Muscle of leg (tissue), 11 donors: ENCODE measurements around the gene HERC2. TPM values are rescaled to one million over a fixed set of nuclear protein-coding genes. Genes with fewer than 3 reads are reported as not detected.

ENCODE experiments used
- DNase-seq: peaks from one replicate; pipeline ENCODE4 v3.0.0; 2013
- H3K27ac ChIP-seq: one replicate; pipeline ENCODE4 v1.5.1; 2013; ENCODE audit warnings: mild to moderate bottlenecking, low read length, control low read depth
- H3K27me3 ChIP-seq: one replicate; pipeline ENCODE4 v1.6.1; 2013; ENCODE audit warnings: low read length; ENCODE audit not compliant: control insufficient read depth, insufficient read depth
- H3K36me3 ChIP-seq: one replicate; pipeline ENCODE4 v1.6.1; 2013; ENCODE audit warnings: low read length; ENCODE audit not compliant: control insufficient read depth, insufficient read depth
- H3K4me1 ChIP-seq: one replicate; pipeline ENCODE4 v1.6.1; 2013; ENCODE audit warnings: low read length; ENCODE audit not compliant: control insufficient read depth, insufficient read depth
- H3K4me3 ChIP-seq: one replicate; pipeline ENCODE4 v1.5.1; 2013; ENCODE audit warnings: low read length, control low read depth
- H3K9me3 ChIP-seq: replicated peaks from 2 replicates; pipeline ENCODE4 v1.6.1; 2013; ENCODE audit warnings: low read depth, low read length; ENCODE audit not compliant: control insufficient read depth
- WGBS: methylation state at CpG from one replicate; pipeline ENCODE4 v1.1.5; 2013; ENCODE audit warnings: missing lambda C conversion rate; ENCODE audit not compliant: insufficient coverage; 5-methylcytosine and 5-hydroxymethylcytosine counted together
- polyA plus RNA-seq, 8 donors: library from polyadenylated mRNA; unstranded; fragments of 120-200 nt; gene quantifications; one replicate each; pipeline versions ENCODE4 v1.2.1 to v1.2.3, GENCODE V29; 2013; ENCODE audit warnings: inconsistent platforms in 1 of 8, low replicate concordance in 1 of 8; ENCODE audit not compliant: insufficient read length in 8 of 8, insufficient read depth in 1 of 8
- total RNA-seq: library from RNA; stranded (reverse); fragments of 120-200 nt; gene quantifications from one replicate; pipeline ENCODE4 v1.2.4, GENCODE V29; 2013

Gene HERC2
- total and polyA plus RNA-seq, 9 donors = 31.8 to 40.5 (median 36.4) TPM

- Histone ChIP-seq H3K4me1 (peaks cover 39% of the 10 kb centered on the region), H3K4me3 (no peak overlapping the region), H3K36me3 (no peaks in the 10 kb centered on the region), H3K9me3 (no peaks in the 10 kb centered on the region), H3K27me3 (peaks cover 44% of the 10 kb centered on the region), H3K27ac (no peak overlapping the region)
- no peak for DNase-seq
- WGBS = 67% methylated on average over 8 of the region's 10 CpGs
Measured at GRCh38 chr15:28101983-28102441, 220.0 kb downstream of the HERC2 start.

DNA sequence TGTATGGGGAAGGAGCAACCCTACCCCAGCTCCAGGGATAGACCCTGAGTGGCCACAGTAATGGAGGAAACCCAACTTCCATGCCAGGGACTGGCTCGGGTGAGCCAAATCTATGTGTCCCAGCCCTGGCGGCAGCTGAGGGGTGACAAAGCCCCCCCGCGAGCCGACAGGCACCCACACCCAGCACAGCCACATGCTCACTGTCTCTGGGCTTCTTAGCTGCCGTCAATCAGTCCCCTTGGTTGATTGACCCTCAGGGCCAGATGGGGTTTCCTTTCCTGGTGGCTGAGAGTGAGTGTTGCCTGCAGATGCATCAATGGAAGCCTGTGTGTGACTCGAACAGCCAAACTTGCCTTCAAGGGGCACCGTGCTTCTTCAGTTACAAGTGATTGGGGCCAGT is 220.8 kb downstream of the HERC2 start:
- 77% methylated on average over 7 of the region's 8 CpGs for WGBS
- Histone ChIP-seq H3K9me3 (no peaks in the 10 kb centered on the region), H3K36me3 (no peaks in the 10 kb centered on the region), H3K27me3 (peaks cover 46% of the 10 kb centered on the region), H3K4me3 (no peak overlapping the region), H3K27ac (no peak overlapping the region), H3K4me1 (peaks cover 42% of the 10 kb centered on the region)
- DNase-seq = no peak

DNA sequence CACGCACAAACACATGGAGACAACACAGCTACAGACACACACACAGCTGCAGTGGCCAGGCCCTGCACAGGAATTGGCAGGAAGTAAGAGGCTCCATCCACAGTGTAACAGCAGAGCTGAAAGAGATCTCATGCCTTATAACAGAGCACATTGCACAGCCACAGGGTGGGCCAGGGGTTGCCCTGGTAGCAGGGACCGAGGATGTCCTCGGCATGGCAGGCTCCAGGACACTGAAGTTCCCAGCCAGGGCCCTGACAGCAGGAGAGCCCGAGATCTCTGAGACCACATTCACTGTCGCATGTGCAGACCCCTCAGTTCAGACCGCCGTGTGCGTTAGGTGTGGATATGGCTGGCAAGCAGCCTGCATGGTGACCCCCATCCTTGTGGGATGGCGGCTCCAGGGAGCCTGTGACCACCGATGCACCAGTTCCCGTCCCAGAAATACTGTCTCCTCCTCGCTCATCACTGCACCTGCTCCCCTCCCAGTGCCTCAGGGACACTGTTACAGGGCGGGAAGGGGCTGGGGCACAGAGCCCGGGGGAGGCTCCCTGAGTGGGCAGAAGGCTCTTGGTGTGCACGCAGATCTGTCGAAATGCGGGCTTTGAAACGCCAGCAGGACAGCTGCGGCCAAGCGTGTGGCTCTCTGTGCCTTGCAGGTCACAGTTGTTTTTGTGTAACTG is 221.3 kb downstream of the HERC2 start:
- H3K36me3 ChIP-seq = no peaks in the 10 kb centered on the region
- DNase-seq = no peak
- H3K9me3 ChIP-seq = no peaks in the 10 kb centered on the region
- no peak overlapping the region for H3K4me3 ChIP-seq
- peaks cover 48% of the 10 kb centered on the region for H3K27me3 ChIP-seq
- no peak overlapping the region for H3K27ac ChIP-seq
- 82% methylated on average over 11 of the region's 20 CpGs for WGBS
- peaks cover 47% of the 10 kb centered on the region for H3K4me1 ChIP-seq

DNA sequence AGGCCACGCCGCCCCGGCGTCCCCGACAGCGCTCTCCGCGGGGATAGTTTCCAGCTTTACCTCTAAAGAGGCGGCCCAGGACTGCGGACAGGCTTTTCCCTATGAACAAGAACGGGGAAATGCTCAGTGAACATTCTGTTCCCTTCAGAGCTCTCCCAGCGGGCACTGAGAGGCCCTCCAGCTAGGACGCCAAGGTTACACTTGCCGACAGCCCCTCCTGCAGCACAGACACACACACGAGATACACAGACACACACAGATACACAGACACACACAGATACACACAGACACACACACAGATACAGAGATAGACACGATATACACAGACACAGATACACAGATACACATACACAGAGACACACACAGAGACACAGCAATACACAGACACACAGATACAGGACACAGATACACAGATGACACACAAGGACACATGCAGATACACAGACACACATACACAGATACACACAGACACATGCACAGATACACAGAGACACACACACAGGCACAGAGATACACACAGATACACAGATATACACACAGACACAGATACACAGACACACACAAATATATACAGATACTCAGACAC is 222.3 kb downstream of the HERC2 start:
- no peak overlapping the region for H3K27ac ChIP-seq
- WGBS = 10% methylated on average over 16 of the region's 16 CpGs
- H3K4me1 ChIP-seq = peaks cover 52% of the 10 kb centered on the region
- peaks cover 58% of the 10 kb centered on the region for H3K27me3 ChIP-seq
- DNase-seq = no peak
- H3K36me3 ChIP-seq = no peaks in the 10 kb centered on the region
- H3K9me3 ChIP-seq = no peaks in the 10 kb centered on the region
- no peak overlapping the region for H3K4me3 ChIP-seq

DNA sequence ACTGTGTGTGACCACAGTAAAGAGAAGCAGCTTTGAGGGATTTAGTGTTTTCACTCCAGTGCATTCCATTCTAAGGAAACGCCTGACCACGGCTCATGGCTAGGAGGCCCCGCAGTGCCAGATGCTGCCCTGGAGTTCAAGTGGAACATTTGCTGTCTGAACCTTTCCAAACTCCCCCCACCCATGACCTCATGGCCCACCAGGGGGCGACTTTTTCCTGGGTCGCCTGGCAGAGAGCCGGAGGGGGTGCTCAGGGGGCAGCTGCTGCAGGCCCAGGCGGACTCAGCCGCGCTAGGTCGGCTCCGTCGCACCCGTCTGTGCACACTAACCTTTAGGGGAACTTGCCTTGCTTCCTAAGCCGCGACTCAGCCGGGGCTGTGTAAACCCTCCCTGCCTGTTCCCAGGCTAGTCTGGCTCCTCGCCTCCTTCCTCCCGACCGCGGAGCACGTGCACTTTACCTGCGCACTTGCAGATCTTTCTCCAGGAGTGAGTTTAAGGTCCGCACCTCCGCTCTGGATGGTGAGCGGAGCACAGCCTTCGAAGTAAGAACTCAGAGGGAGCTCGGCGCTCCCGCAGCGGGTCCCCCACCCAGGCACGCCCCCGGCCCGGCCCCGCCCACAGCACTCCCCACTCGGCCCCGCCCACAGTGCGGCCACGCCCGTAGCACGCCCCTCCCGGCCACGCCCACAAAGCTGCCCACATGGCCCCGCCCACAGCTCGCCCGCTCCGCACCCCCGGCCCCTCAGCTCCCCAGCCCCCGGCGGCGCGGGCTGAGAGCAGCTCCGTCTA is 223.0 kb downstream of the HERC2 start, which contains the start of gene OCA2:
Gene OCA2, minus strand, starts transcription at position 550 of the 789 bp plus-strand sequence. CDS start 17,441 bp downstream, outside the sequence.
- WGBS = 5% methylated on average over 45 of the region's 52 CpGs
- Histone ChIP-seq H3K27ac (peak within 1 kb of the TSS; percentile 51), H3K9me3 (no peaks in the 10 kb centered on the region), H3K27me3 (peaks cover 64% of the 10 kb centered on the region), H3K36me3 (no peaks in the 10 kb centered on the region), H3K4me1 (peaks cover 57% of the 10 kb centered on the region), H3K4me3 (peak within 1 kb of the TSS; percentile 21)
- peak; percentile 64 for DNase-seq

DNA sequence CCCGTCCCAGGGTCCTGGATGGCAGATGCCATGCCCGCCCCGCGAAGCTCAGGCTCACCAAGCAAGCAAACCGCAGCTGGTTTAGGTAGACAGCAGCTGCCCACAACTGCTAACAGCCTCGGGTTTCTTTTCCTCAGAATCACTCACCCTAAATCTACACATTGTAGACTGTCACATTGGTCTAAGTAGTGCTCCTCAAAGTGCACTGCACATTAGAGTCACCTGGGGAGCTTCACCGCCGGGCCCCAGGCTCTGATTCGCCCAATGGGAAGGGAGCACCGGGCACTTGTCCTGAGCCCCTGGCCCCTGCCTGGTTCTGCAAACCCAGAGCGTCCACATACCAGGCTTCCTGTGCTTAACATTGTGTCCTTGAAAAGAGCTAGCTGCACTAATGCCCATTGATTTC is 223.6 kb downstream of the HERC2 start:
- no peak for DNase-seq

DNA sequence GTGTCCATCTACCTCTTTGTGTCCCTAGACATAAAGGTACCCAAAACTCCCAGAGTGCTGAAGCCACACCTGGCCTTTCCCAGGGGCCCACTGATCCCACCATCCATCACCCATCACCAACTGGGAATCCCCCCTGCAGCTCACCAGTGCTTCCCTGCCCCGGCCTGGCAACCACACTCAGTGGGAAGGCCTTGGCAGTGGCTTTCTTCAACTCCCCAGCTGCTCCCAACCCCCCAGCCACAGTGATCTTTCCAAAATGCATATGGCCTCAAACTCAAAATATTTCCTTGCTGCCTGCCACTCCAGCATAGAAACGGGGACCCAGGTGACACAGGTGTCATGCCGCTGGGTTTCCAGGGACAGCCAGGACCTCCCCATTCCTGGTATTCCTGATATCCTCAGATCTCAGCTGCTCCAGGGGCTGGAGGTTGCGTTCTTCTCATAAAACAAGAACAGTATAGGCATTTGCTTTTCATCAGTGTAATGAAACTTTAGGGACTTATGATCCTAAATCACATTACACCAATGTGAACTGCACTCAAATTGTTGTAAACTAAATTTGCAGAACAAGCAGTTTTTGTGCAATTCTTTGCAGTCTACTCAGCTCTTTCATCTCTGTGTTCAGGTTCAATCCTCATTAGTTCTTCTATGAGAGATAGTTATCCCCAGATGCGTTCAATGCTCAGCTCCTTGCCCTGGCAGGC is 224.2 kb downstream of the HERC2 start:
- WGBS = 65% methylated on average over 4 of the region's 5 CpGs

More for the DNA sequence above, 223.6 kb downstream of the HERC2 start:
- no peaks in the 10 kb centered on the region for H3K36me3 ChIP-seq
- peaks cover 70% of the 10 kb centered on the region for H3K27me3 ChIP-seq
- WGBS = 50% methylated on average over 11 of the region's 11 CpGs
- H3K27ac ChIP-seq = peak overlapping the region; percentile 51
- H3K9me3 ChIP-seq = no peaks in the 10 kb centered on the region
- no peak overlapping the region for H3K4me3 ChIP-seq
- peaks cover 57% of the 10 kb centered on the region for H3K4me1 ChIP-seq

DNA sequence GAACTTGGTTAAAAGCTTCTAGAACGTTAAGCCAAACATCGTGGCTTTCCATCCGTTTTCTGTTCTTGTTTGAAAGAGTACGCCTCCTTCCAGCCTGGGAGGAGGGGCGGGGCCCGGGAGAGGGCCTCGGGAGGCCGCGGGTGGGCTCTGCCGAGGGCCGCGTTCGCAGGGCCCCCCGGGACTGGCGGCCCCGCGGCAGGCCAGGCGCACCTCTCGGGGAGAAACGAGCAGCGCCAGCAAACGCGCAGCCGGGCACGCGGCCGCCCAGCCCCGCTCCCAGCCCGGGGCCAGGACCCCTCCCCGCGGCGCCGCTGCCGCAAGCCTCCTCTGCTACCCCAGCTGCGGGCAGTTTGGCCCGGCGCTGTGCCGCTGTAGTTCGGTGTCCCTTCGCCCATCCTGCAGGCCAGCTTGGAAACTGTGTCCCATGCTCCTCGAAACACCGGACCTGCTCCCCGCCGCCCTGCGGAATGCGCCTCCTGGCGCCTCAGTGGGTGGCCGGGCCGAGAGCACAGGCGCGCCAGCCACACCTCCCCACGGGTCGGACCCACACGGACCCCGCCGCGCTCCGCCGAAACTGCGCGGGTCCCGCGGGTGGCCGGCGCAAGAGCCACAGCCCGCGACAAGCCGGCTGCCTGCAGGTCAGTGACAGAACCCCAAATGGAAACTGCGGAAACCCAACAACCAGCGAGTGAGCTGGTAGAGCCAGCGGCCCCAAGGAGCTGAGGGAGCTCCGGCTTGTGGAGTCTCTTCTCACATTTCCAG is 225.1 kb downstream of the HERC2 start:
- peak overlapping the region; percentile 43 for H3K4me3 ChIP-seq
- no peaks in the 10 kb centered on the region for H3K9me3 ChIP-seq
- under 1% methylated on average over 71 of the region's 72 CpGs for WGBS
- peaks cover 57% of the 10 kb centered on the region for H3K4me1 ChIP-seq
- no peak for DNase-seq
- no peaks in the 10 kb centered on the region for H3K36me3 ChIP-seq
- peak overlapping the region; percentile 65 for H3K27ac ChIP-seq
- H3K27me3 ChIP-seq = peaks cover 72% of the 10 kb centered on the region

More for the DNA sequence above, 224.2 kb downstream of the HERC2 start:
- no peak overlapping the region for H3K4me3 ChIP-seq
- H3K27ac ChIP-seq = no peak overlapping the region
- H3K27me3 ChIP-seq = peaks cover 74% of the 10 kb centered on the region
- no peak for DNase-seq
- H3K36me3 ChIP-seq = no peaks in the 10 kb centered on the region
- no peaks in the 10 kb centered on the region for H3K9me3 ChIP-seq
- peaks cover 57% of the 10 kb centered on the region for H3K4me1 ChIP-seq

- H3K27ac ChIP-seq = peak overlapping the region; percentile 65
- DNase-seq = no peak
- H3K27me3 ChIP-seq = peaks cover 72% of the 10 kb centered on the region
- H3K9me3 ChIP-seq = no peaks in the 10 kb centered on the region
- WGBS = 0% methylated on average over 13 of the region's 13 CpGs
- peaks cover 56% of the 10 kb centered on the region for H3K4me1 ChIP-seq
- no peaks in the 10 kb centered on the region for H3K36me3 ChIP-seq
- peak overlapping the region; percentile 43 for H3K4me3 ChIP-seq
Measured at GRCh38 chr15:28096411-28096669, 225.6 kb downstream of the HERC2 start.
